Tibial nerve (tissue), 4 donors: ENCODE measurements around the gene B3GNT8. TPM values are rescaled to one million over a fixed set of nuclear protein-coding genes. Genes with fewer than 3 reads are reported as not detected.
A peak's percentile ranks its signal among the peaks of the same experiment; 100 is the strongest.

Experiments
- DNase-seq, 2 donors: peaks; one replicate each; pipeline ENCODE4 v3.0.0-alpha.2; 2019; ENCODE audit warnings: low spot score in 2 of 2
- H3K27ac ChIP-seq, 4 donors: fragments of 200-600 bp; sonication (generic) in 3 of 4; one replicate each; pipeline ENCODE4 v1.5.1; 2017 to 2019; ENCODE audit warnings: mild to moderate bottlenecking in 1 of 4
- H3K27me3 ChIP-seq, 2 donors: fragments of 200-600 bp; sonication (generic) in 1 of 2; one replicate each; pipeline versions ENCODE4 v1.5.1 to v1.6.0; 2017 to 2019
- H3K36me3 ChIP-seq, 3 donors: fragments of 200-600 bp; sonication (generic); one replicate each; pipeline ENCODE4 v1.5.1; 2018 to 2019
- H3K4me1 ChIP-seq, 4 donors: fragments of 200-600 bp; sonication (generic) in 3 of 4; one replicate each; pipeline ENCODE4 v1.5.1; 2017 to 2019
- H3K4me3 ChIP-seq, 4 donors: fragments of 200-600 bp; sonication (generic) in 3 of 4; one replicate each; pipeline ENCODE4 v1.5.1; 2017 to 2019; ENCODE audit warnings: mild to moderate bottlenecking in 1 of 4, moderate library complexity in 1 of 4
- H3K9me3 ChIP-seq, 4 donors: fragments of 200-600 bp; sonication (generic) in 3 of 4; one replicate each; pipeline ENCODE4 v1.5.1; 2017 to 2019
- EP300 ChIP-seq, 2 donors: sonication (generic); formaldehyde crosslinking; IDR thresholded peaks; one replicate each; pipeline ENCODE4 v1.6.1; 2017; ENCODE audit warnings: antibody characterized with exemption in 2 of 2, mild to moderate bottlenecking in 1 of 2
- POLR2A ChIP-seq, 2 donors: fragments of 450-650 bp; IDR thresholded peaks; one replicate each; pipeline ENCODE4 v1.6.1; 2017; ENCODE audit warnings: antibody characterized with exemption in 2 of 2, mild to moderate bottlenecking in 2 of 2, moderate library complexity in 2 of 2
- WGBS, 2 donors: methylation state at CpG; one replicate each; pipeline ENCODE4 v1.1.5; 2018; 5-methylcytosine and 5-hydroxymethylcytosine counted together
- total RNA-seq, 4 donors: library from RNA; depleted of rRNA; stranded (reverse); fragments of >200 nt; gene quantifications; one replicate each; pipeline ENCODE4 v1.1.0, GENCODE V29; 2016
- TF ChIP-seq, protein P1 (sequence below), 5 experiments: fragments of 200-600 bp in 3 of 5; fragments of 450-650 bp in 2 of 5; sonication (generic) in 3 of 5; IDR thresholded peaks; one replicate each; pipeline ENCODE4 v1.5.1; 2016 to 2019; ENCODE audit warnings: antibody characterized with exemption in 5 of 5, mild to moderate bottlenecking in 3 of 5, moderate library complexity in 2 of 5

The B3GNT8 gene
- total RNA-seq, 4 donors from 2014 or later, result 3.8 to 9.0 (median 5.7) TPM

DNA sequence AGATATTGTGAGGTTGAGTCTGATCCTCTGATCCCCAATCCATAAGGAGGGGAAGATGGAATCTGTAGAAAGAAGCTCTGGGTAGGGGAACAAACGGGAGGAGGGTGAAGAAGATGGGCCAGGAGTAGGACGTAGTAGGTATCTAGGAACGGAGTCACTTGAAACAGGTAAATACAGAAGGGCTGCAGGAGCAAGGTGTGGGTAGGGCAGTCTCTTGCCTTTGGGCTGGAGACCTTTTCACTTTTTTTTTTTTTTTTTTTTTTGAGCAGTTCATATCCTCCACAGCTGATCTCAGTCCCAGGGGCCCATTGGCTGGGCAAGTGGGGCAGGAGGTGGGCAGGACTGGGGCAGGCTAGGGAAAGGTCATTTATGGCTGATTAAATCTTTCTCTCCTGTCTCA is 28.1 kb downstream of the B3GNT8 start:
- 84 to 94% methylated on average over 3 of the region's 3 CpGs for WGBS, 2 donors
- Histone ChIP-seq H3K4me3 (peak overlapping the region in 1 of 4 donors; percentile 96), H3K27ac (peak overlapping the region in 1 of 4 donors; percentile 97), H3K9me3 (no peaks in the 10 kb centered on the region), H3K36me3 (peaks cover 0 to 19% (median 0%) of the 10 kb centered on the region in 3 donors), H3K27me3 (no peaks in the 10 kb centered on the region), H3K4me1 (peaks cover 0 to 69% (median 23%) of the 10 kb centered on the region in 4 donors)
- DNase-seq, result no peak
- TF ChIP-seq EP300 (IDR thresholded peaks at IDR 0.05) (no peak), POLR2A (IDR thresholded peaks at IDR 0.05) (no peak)
- TF ChIP-seq, protein P1, sequence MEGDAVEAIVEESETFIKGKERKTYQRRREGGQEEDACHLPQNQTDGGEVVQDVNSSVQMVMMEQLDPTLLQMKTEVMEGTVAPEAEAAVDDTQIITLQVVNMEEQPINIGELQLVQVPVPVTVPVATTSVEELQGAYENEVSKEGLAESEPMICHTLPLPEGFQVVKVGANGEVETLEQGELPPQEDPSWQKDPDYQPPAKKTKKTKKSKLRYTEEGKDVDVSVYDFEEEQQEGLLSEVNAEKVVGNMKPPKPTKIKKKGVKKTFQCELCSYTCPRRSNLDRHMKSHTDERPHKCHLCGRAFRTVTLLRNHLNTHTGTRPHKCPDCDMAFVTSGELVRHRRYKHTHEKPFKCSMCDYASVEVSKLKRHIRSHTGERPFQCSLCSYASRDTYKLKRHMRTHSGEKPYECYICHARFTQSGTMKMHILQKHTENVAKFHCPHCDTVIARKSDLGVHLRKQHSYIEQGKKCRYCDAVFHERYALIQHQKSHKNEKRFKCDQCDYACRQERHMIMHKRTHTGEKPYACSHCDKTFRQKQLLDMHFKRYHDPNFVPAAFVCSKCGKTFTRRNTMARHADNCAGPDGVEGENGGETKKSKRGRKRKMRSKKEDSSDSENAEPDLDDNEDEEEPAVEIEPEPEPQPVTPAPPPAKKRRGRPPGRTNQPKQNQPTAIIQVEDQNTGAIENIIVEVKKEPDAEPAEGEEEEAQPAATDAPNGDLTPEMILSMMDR (IDR thresholded peaks at IDR 0.05), result no peak

DNA sequence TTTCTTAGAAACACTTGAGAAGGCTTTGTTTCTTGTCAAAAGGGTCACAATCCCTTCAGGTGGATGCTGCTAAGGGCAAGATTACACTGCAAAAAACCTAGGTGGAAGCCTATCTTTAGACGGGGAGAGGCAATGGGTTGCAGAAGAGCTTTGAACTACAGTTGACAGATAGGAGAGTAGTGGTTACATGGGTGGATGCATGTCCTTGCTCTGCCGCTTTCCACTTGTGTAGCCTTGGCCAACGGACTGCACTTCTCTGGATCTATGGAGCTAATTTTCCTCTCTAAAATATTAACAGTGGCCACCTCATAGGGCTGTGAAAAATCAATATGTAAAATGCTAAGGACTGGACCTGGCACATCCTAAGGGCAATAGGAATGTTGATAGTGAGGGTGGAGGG is 28.6 kb downstream of the B3GNT8 start:
- 55 to 65% methylated on average over 3 of the region's 3 CpGs for WGBS, 2 donors
- TF ChIP-seq EP300 (IDR thresholded peaks at IDR 0.05), result no peak
- TF ChIP-seq, protein P1 (IDR thresholded peaks at IDR 0.05), result no peak
- no peak for TF ChIP-seq POLR2A (IDR thresholded peaks at IDR 0.05)
- Histone ChIP-seq H3K4me1 (peaks cover 0 to 68% (median 23%) of the 10 kb centered on the region in 4 donors), H3K9me3 (no peaks in the 10 kb centered on the region), H3K27ac (peak overlapping the region in 3 of 4 donors; percentile 91 to 97 (median 93)), H3K36me3 (peaks cover 0 to 19% (median 0%) of the 10 kb centered on the region in 3 donors), H3K27me3 (no peaks in the 10 kb centered on the region), H3K4me3 (peak overlapping the region; percentile 74 to 99 (median 96))
- no peak for DNase-seq

DNA sequence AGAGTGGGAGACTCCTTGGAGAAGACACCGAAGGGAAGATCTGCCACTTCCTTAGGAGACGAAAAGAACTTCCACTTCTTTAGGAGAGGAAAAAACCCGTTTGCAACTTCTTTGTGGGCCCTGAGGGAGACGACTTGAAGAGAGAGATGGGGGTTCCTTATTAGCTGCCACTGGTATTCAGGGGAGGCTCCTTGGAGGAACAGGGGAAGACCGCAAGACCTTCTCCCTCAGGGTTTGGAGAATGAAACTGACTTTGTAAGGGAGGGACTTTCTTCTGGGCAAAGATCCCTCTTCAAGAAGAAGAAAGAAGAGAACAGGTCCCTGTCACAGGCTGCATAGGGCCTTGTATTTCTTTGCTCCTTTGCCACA is 29.1 kb downstream of the B3GNT8 start:
- H3K4me3 ChIP-seq, result peak overlapping the region; percentile 74 to 99 (median 96)
- peaks cover 0 to 13% (median 0%) of the 10 kb centered on the region in 3 donors for H3K36me3 ChIP-seq
- peaks cover 0 to 62% (median 23%) of the 10 kb centered on the region in 4 donors for H3K4me1 ChIP-seq
- peak overlapping the region; percentile 87 to 97 (median 92) for H3K27ac ChIP-seq
- DNase-seq, result no peak
- 0 to 1% methylated on average over 5 of the region's 5 CpGs for WGBS, 2 donors
- H3K9me3 ChIP-seq, result no peaks in the 10 kb centered on the region
- no peaks in the 10 kb centered on the region for H3K27me3 ChIP-seq
- TF ChIP-seq, protein P1 (IDR thresholded peaks at IDR 0.05), result no peak
- TF ChIP-seq EP300 (IDR thresholded peaks at IDR 0.05), result no peak
- no peak for TF ChIP-seq POLR2A (IDR thresholded peaks at IDR 0.05)

DNA sequence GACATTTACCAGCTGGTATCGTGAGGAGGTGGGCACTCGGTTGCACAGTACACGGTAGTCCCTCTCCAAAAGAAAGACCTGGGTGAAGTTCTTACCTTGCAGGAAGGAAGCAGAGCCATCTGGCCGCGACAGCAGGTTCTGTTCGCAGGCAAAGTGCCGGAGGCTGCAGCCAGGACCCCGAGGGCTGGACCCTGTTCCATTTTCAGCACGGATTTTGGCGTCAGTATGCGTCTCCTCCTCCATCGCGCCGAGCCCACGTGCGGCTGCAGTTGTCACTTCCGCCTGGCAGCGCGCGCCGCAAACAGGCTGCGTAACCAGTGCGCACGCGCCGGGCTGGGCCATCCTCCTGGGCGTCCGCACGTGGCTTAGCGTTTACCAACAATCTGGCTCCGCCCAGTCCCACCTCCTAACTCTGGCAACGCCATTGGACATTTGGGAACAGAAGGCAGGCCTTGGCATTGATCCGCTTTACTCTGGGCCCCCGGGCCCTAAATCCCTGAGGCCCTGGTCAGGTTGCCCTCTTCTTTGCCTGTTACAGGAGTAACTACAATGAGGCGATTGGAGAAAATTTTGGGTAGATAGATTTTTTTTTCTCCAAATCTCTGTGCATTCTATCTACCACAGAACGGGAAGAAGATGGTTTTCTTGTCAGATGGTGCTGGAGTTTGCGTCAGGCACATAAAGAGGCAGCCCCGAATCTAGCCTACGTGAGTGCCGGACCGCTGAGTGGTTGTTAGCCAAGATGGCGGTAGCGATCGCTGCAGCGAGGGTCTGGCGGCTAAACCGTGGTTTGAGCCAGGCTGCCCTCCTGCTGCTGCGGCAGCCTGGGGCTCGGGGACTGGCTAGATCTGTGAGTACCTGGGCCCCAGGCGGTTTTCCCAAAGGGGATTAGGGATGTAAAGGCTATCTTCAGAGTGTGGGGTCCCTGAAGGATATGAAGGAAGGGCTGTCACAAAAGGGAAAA is 29.8 kb downstream of the B3GNT8 start, which contains the start of the genes BCKDHA and EXOSC5:
Gene BCKDHA (plus strand): TSS at position 733 of the 964 bp plus-strand sequence. CDS start 10 bp downstream, at position 743.
Gene EXOSC5 (minus strand): TSS at position 274 of the 964 bp plus-strand sequence. CDS start 31 bp downstream, at position 243.
- Histone ChIP-seq H3K36me3 (peaks cover 0 to 13% (median 0%) of the 10 kb centered on the region in 3 donors), H3K27ac (peak within 1 kb of the TSS; percentile 87 to 97 (median 92)), H3K9me3 (no peaks in the 10 kb centered on the region), H3K27me3 (no peaks in the 10 kb centered on the region), H3K4me1 (peaks cover 0 to 55% (median 23%) of the 10 kb centered on the region in 4 donors), H3K4me3 (peak within 1 kb of the TSS; percentile 74 to 99 (median 96))
- DNase-seq, result peak; percentile 99
- 0 to 1% methylated on average over 41 to 50 of the region's 50 CpGs for WGBS, 2 donors
- peak; percentile 85 to 98 for TF ChIP-seq EP300 (IDR thresholded peaks at IDR 0.05)
- TF ChIP-seq, protein P1 (IDR thresholded peaks at IDR 0.05), result peak in 2 of 5 experiments; percentile 28 to 53
- TF ChIP-seq POLR2A (IDR thresholded peaks at IDR 0.05), result no peak
